8988T (cell line): ENCODE measurements around the gene OR51V1.
"Not testable (repeated sequence)": the region's sequence is repeated elsewhere in the genome, so short reads cannot be mapped to it uniquely, and the experiment has no call there.

Source experiments
- DNase-seq: peaks from one replicate; pipeline ENCODE4 v3.0.0; 2011

Gene OR51V1

GRCh38 chr11:5229796-5230195 is 29.3 kb upstream of the OR51V1 start:
- DNase-seq: no peak

GRCh38 chr11:5229356-5229755 is 28.9 kb upstream of the OR51V1 start:
- no peak for DNase-seq

DNA sequence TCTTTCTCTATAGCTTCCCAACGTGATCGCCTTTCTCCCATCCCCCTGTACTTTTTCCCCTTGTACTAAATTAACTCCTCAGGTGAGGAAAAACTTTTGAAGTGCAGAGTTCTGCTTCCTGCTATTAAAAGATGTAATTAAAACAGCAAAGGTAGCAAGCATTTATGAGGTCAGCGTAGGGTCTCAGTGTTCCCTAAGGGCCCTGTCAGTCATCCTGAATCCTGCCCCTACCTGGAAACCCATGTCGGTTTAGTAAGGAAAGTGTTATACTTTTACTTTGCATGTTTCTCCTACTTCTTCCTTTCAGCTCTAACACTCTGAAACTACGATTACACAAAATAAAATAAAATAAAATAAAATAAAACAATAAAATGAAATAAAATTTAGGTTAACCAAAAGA is 27.6 kb upstream of the OR51V1 start:
- DNase-seq: no peak

DNA sequence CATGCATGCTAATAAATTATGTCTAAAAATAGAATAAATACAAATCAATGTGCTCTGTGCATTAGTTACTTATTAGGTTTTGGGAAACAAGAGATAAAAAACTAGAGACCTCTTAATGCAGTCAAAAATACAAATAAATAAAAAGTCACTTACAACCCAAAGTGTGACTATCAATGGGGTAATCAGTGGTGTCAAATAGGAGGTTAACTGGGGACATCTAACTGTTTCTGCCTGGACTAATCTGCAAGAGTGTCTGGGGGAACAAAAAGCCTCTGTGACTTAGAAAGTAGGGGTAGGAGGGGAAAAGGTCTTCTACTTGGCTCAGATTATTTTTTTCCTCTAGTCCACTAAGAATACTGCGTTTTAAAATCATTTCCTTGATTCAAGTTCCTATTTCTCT is 27.2 kb upstream of the OR51V1 start:
- DNase-seq: no peak

DNA sequence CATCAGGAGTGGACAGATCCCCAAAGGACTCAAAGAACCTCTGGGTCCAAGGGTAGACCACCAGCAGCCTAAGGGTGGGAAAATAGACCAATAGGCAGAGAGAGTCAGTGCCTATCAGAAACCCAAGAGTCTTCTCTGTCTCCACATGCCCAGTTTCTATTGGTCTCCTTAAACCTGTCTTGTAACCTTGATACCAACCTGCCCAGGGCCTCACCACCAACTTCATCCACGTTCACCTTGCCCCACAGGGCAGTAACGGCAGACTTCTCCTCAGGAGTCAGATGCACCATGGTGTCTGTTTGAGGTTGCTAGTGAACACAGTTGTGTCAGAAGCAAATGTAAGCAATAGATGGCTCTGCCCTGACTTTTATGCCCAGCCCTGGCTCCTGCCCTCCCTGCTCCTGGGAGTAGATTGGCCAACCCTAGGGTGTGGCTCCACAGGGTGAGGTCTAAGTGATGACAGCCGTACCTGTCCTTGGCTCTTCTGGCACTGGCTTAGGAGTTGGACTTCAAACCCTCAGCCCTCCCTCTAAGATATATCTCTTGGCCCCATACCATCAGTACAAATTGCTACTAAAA is 26.3 kb upstream of the OR51V1 start, which contains the start of gene HBB:
TSS of gene HBB (minus strand) at position 340 of the 579 bp plus-strand sequence. CDS start at position 290, 50 bp downstream.
- no peak for DNase-seq

- no peak for DNase-seq
Measured at GRCh38 chr11:5225480-5225871, 25.0 kb upstream of the OR51V1 start.

DNA sequence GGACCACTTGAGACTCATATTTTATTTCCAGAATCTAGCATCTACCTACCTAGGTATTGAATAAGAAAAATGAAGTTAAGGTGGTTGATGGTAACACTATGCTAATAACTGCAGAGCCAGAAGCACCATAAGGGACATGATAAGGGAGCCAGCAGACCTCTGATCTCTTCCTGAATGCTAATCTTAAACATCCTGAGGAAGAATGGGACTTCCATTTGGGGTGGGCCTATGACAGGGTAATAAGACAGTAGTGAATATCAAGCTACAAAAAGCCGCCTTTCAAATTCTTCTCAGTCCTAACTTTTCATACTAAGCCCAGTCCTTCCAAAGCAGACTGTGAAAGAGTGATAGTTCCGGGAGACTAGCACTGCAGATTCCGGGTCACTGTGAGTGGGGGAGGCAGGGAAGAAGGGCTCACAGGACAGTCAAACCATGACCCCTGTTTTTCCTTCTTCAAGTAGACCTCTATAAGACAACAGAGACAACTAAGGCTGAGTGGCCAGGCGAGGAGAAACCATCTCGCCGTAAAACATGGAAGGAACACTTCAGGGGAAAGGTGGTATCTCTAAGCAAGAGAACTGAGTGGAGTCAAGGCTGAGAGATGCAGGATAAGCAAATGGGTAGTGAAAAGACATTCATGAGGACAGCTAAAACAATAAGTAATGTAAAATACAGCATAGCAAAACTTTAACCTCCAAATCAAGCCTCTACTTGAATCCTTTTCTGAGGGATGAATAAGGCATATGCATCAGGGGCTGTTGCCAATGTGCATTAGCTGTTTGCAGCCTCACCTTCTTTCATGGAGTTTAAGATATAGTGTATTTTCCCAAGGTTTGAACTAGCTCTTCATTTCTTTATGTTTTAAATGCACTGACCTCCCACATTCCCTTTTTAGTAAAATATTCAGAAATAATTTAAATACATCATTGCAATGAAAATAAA is 24.3 kb upstream of the OR51V1 start:
- no peak for DNase-seq

DNA sequence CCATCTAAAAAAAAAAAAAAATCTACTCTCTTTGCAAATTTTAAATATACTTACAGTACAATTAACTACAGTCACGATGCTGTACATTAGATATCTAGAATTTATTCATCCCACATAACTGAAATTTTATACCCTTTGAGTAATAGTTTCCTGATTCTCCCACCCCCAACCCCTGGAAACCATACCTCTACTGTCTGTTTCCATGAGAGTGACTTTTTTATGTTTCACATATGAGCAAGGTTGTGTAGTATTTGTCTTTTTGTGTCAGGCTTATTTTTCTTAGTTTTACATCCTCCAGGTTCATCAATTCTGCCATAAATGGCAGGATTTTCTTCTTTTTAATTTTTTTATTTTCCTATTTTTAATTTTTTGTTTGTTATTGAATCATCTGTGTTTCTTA is 23.2 kb upstream of the OR51V1 start:
- DNase-seq: no peak

GRCh38 chr11:5223146-5223545 is 22.7 kb upstream of the OR51V1 start:
- no peak for DNase-seq

DNA sequence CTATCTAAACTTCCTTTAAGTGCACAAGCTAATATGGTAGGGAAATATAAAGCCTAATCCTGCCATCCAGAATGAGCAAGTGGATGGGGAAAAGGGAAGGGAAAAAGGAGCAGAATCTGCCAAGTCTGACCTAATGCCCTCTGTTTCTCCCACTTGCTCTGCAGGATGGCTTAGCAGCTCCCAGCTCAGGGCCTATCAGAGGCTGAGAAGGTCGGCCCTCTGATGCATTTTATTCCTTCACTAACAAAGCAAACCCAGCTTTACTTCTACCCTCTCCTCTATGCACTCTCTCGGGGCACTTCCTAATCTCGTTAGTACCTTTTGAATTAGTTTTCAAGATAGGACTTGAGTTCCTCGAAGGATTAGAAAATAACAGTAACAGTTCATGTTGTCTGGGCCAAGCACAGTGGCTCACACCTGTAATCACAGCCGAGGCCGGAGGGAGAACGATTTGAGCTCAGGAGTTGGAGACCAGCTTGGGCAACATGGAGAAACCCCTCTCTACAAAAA is 9.9 kb upstream of the OR51V1 start:
- DNase-seq: no peak

- peak; percentile 22 for DNase-seq
Measured at GRCh38 chr11:5204787-5205186, 4.3 kb upstream of the OR51V1 start.

DNA sequence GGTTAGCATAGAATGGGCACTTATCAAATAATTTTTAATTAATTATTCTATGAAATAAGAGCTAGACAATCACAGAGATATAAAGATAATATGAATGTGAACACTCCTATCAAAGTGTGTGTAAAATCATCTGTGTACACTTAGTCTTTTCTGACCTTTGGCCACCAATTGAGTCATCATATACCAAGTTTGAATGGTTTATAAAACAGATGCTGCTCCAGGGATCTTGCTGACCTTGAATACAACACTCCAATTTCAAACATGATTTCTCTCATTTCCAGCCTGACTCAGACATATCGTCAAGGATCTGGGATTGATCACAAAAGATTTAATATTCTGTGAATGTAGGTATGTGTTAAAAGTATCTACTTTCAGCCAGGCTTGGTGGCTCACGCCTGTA is 2.9 kb upstream of the OR51V1 start:
- DNase-seq: no peak

- no peak for DNase-seq
Measured at GRCh38 chr11:5198285-5198684, 2.2 kb downstream of the OR51V1 start.

DNA sequence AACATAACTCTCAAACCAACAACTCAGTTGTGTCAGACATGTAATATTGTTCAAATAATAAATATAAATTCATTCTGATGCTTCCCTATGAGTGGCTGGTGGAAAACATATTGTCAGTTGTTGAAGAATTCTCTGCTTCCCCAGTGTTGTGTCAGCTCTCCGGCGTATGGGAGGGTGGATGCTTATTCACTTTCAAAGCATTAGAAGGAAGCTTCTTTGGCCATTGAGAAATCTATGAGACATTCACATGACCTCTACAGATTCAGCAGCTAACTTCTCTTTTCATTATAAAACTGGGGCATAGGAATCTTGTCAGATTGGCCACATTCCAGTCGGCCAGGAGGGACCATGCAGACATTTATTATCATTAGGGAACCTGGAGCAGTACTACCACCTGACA is 2.9 kb downstream of the OR51V1 start:
- DNase-seq: no peak

GRCh38 chr11:5196731-5197130 is 3.8 kb downstream of the OR51V1 start:
- DNase-seq: no peak

DNA sequence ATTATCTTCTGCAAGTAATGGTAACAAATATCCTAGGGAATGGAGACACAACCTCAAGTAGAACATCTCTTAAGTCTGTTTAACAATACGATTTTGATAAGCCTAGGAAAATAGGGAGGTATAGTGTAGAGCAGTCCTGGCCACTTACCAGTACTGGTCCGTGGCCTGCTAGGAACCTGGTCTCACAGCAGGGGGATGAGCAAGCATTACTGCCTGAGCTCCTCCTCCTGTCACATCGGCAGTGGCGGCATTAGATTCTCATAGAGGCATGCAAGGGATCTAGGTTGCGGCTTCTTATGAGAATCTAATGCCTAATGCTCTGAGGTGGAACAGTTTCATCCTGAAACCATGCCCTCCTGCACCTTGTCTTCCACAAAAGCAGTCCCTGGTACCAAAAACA is 4.4 kb downstream of the OR51V1 start:
- DNase-seq: no peak

- no peak for DNase-seq
Measured at GRCh38 chr11:5192738-5193137, 7.7 kb downstream of the OR51V1 start.

DNA sequence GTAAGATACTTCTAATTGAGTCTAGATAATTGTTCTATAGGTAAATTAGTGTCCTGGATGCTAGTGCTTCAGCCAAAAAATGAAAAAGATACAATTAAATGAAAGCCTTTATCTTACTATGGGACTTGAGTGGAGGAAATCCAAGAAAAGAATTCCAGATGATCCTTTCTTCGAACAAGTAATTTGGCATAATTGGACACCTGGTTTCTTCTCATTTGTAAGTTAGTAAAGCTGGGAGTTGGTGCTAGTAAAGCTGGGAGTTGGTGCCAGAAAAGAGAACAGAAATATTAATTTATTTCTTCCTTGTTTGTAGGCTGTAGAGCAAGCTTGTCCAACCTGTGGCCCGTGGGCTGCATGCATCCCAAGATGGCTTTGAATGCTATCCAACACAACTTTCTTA is 12.3 kb downstream of the OR51V1 start:
- DNase-seq: no peak

DNA sequence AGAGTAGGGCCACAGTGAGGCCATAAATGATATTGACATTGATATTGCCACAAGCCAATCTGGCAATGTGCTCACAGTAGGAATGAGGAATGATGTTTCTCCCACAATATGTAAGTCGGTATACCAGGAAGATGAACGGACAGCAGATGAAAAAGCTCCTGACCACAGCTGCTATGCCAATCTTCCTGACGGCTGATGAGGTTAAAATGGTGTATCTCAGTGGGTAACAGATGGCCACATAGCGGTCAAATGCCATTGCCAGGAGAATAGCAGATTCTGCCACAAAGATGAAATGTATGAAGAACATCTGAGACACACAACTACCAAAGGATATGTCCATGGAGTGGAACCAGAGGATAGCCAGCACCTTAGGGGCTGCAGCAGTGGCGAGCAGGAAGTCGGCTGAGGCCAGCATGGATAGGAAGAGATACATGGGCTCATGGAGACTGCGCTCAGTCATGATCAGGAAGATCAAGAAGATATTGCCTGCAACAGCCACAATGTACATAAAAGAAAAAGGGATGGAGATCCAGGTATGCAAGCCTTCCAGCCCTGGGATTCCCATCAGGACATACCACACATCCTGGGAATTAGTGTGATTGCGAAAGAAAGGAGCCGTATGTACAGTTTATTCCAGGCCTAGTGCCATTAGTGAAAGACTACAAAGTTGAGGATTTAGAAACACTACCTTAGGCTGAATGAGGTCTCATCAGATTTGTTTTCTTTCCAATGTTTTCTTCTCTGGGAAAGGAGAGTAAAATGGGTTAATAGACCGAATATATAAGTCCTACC is 22.2 kb downstream of the OR51V1 start:
- DNase-seq: no peak

- DNase-seq: no peak
Measured at GRCh38 chr11:5174934-5175333, 25.5 kb downstream of the OR51V1 start.

- DNase-seq: no peak
Measured at GRCh38 chr11:5171856-5172255, 28.6 kb downstream of the OR51V1 start.

DNA sequence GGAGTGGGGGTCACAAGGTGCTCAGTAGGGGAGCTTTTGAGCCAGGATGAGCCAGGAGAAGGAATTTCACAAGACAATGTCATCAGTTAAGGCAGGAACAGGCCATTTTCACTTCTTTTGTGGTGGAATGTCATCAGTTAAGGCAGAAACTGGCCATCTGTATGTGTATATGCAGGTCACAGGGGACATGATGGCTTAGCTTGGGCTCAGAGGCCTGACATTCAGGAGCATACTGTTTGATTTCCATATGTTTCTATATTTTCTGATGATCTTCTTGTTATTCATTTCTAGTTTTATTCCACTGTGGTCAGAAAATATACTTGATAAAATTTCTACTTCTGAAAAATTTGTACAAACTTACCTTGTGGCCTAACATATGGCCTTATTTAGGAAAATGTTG is 34.6 kb downstream of the OR51V1 start:
- DNase-seq: not testable (repeated sequence)

GRCh38 chr11:5164807-5165206 is 35.7 kb downstream of the OR51V1 start:
- not testable (repeated sequence) for DNase-seq
